WTC11 (cell line): ENCODE data around the gene BPGM.

Experiments used
- ELF4 ChIP-seq: sonication (generic); formaldehyde crosslinking; IDR thresholded peaks from 2 replicates; pipeline ENCODE4 v1.8.1; 2022; ENCODE audit warnings: low read depth, mild to moderate bottlenecking, moderate library complexity, missing genetic modification reagents
- TF ChIP-seq, protein P1 (sequence below): sonication (generic); formaldehyde crosslinking; IDR thresholded peaks from 2 replicates; pipeline ENCODE4 v1.8.1; 2022; ENCODE audit warnings: low read depth, mild to moderate bottlenecking, moderate library complexity, missing genetic modification reagents, borderline replicate concordance

DNA sequence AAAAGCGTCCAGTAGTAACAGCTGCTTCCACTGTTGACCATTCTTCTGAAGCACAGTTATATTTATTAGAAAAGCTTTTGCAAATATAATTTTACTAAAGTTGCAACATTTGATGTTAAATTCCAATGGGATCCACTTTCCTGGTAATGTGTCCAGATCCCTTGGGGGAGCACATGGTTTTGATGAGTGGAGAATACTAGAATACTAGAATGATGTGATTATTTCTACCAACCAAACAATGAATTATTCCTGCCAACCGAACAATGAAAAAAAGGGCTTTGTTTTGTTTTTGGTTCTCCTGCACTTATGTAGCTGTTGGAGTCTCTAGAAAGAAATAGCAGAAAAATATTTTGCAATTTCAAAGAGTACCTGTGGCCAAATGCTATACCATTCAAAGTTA lies 59.1 kb downstream of the BPGM start:
- TF ChIP-seq, protein P1, sequence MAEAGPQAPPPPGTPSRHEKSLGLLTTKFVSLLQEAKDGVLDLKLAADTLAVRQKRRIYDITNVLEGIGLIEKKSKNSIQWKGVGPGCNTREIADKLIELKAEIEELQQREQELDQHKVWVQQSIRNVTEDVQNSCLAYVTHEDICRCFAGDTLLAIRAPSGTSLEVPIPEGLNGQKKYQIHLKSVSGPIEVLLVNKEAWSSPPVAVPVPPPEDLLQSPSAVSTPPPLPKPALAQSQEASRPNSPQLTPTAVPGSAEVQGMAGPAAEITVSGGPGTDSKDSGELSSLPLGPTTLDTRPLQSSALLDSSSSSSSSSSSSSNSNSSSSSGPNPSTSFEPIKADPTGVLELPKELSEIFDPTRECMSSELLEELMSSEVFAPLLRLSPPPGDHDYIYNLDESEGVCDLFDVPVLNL = no peak
- TF ChIP-seq ELF4 (CRISPR knock-in tag) = no peak
